ENCODE data around the gene MCC.

DNA sequence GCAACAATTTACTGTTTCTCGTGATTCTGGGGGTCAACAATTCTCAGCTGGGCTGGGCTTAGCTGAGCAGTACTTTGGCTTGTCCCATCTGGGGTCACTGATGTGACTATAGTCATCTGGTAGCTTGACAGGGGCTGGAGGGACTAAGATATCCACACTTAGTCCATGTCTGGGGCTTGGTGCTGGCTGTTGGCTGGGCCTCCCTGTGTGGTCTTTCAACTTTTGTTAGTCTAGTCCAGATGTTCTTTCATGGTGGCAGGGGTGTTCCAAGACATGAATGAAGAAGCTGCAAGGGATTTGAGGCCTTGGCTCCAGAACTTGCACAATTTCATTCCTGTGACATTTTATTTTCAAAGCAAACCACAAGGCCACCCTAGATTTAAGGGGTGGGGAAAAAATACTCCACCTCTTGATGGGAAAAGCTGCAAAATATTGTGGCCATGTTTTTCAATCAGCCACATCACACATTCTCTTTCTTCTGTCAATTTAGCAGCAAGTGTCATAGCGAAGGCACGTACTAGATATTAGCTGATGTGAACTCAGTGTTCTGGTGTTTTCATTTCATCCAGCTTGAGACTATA is 112.7 kb downstream of the MCC start:
- TF ChIP-seq, protein P1, sequence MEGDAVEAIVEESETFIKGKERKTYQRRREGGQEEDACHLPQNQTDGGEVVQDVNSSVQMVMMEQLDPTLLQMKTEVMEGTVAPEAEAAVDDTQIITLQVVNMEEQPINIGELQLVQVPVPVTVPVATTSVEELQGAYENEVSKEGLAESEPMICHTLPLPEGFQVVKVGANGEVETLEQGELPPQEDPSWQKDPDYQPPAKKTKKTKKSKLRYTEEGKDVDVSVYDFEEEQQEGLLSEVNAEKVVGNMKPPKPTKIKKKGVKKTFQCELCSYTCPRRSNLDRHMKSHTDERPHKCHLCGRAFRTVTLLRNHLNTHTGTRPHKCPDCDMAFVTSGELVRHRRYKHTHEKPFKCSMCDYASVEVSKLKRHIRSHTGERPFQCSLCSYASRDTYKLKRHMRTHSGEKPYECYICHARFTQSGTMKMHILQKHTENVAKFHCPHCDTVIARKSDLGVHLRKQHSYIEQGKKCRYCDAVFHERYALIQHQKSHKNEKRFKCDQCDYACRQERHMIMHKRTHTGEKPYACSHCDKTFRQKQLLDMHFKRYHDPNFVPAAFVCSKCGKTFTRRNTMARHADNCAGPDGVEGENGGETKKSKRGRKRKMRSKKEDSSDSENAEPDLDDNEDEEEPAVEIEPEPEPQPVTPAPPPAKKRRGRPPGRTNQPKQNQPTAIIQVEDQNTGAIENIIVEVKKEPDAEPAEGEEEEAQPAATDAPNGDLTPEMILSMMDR (IDR thresholded peaks at IDR 0.05 in 4 of 5, conservative IDR thresholded peaks at IDR 0.05 in 1 of 5), result no peak
- TF ChIP-seq POLR2A (IDR thresholded peaks at IDR 0.05), result no peak
